HG02588 (cell line): ENCODE results near the gene URGCP.
"Not testable (repeated sequence)": the region's sequence is repeated elsewhere in the genome, so short reads cannot be mapped to it uniquely, and the experiment has no call there.

ENCODE experiments used
- ATAC-seq: cut with Tn5 transposase; IDR thresholded peaks from one replicate; pipeline ENCODE4 v1.9.1; 2021; ENCODE audit warnings: mild to moderate bottlenecking, moderate library complexity; ENCODE audit not compliant: unreplicated experiment

URGCP gene

GRCh38 chr7:43843296-43843695 lies 63.1 kb downstream of the URGCP start:
- no peak for ATAC-seq

GRCh38 chr7:43838201-43838658 lies 68.2 kb downstream of the URGCP start:
- ATAC-seq, result no peak

- no peak for ATAC-seq
These were observed 71.7 kb downstream of the URGCP start for GRCh38 chr7:43834463-43835251.

DNA sequence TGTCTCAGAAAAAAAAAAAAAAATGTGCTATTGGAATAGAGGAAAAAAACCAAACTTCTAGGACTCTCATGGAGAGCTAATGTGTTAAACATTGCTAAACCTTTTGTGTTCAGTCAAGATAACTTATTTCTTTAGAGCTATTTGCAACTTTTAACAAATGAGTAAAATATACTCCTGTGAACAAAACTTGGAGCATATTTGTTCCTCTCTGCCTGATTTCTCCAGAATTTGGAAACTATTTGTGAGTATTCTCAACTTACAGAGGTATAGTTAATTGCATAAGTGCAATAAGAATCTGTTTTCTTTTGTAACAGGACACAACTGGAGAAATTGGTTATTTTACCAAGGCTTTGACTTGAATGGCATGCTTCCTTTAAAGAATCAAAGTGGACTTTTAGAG lies 75.5 kb downstream of the URGCP start:
- ATAC-seq, result not testable (repeated sequence)
